GM19372 (cell line): ENCODE measurements around the gene SERPINB11.
"Not testable (repeated sequence)": the region's sequence is repeated elsewhere in the genome, so short reads cannot be mapped to it uniquely, and the experiment has no call there.

ENCODE experiments used
- ATAC-seq: cut with Tn5 transposase; IDR thresholded peaks from one replicate; pipeline ENCODE4 v1.9.1; 2021; ENCODE audit warnings: mild to moderate bottlenecking, low read depth, moderate library complexity; ENCODE audit not compliant: unreplicated experiment

Gene SERPINB11

GRCh38 chr18:63725682-63726480 lies 23.1 kb downstream of the SERPINB11 start:
- no peak for ATAC-seq

- ATAC-seq: no peak
Observed at GRCh38 chr18:63730773-63731172, 28.0 kb downstream of the SERPINB11 start.

- ATAC-seq: no peak
Observed at GRCh38 chr18:63731215-63731614, 28.5 kb downstream of the SERPINB11 start.

GRCh38 chr18:63736876-63737275 lies 34.1 kb downstream of the SERPINB11 start:
- no peak for ATAC-seq

- ATAC-seq: no peak
Observed at GRCh38 chr18:63741769-63742168, 39.0 kb downstream of the SERPINB11 start.

GRCh38 chr18:63747006-63747405 lies 44.2 kb downstream of the SERPINB11 start:
- no peak for ATAC-seq

GRCh38 chr18:63749489-63749888 lies 46.7 kb downstream of the SERPINB11 start:
- ATAC-seq: no peak

GRCh38 chr18:63752636-63753035 lies 49.9 kb downstream of the SERPINB11 start:
- no peak for ATAC-seq

- ATAC-seq: no peak
Observed at GRCh38 chr18:63753676-63754075, 50.9 kb downstream of the SERPINB11 start.

GRCh38 chr18:63757541-63757940 lies 54.8 kb downstream of the SERPINB11 start:
- ATAC-seq: no peak

GRCh38 chr18:63758615-63759240 lies 56.0 kb downstream of the SERPINB11 start:
- ATAC-seq: no peak

GRCh38 chr18:63759786-63760185 lies 57.0 kb downstream of the SERPINB11 start:
- ATAC-seq: not testable (repeated sequence)

- ATAC-seq: no peak
Observed at GRCh38 chr18:63762518-63762917, 59.8 kb downstream of the SERPINB11 start.

GRCh38 chr18:63763831-63764600 lies 61.3 kb downstream of the SERPINB11 start:
- no peak for ATAC-seq

- no peak for ATAC-seq
Observed at GRCh38 chr18:63765837-63766236, 63.1 kb downstream of the SERPINB11 start.
